ENCODE measurements around the gene C2orf42.
"Not testable (repeated sequence)": the region's sequence is repeated elsewhere in the genome, so short reads cannot be mapped to it uniquely, and the experiment has no call there.

Gene C2orf42

GRCh38 chr2:70192516-70192915 lies 1.7 kb upstream of the C2orf42 start:
- DNase-seq (ENCODE audit: extremely low spot score): no peak
- TF ChIP-seq HDGF (IDR thresholded peaks at IDR 0.05; ENCODE audit: borderline replicate concordance) (no peak), ELF4 (IDR thresholded peaks at IDR 0.05) (no peak), ZNF384 (IDR thresholded peaks at IDR 0.05) (peak; percentile 31; the same call in 1 of the 2 replicates)
- CTCF ChIA-PET: no interaction called here
- POLR2A ChIA-PET: no interaction called here

- ChIA-PET CTCF (no interaction called here), POLR2A (interaction anchor here (0.6 to 2.3 kb wide), 32 partner anchors 10 to 298 kb away, joined by 3 to 20 read pairs (median 4); partner anchors contain the start of genes FAM136A, MXD1, PCYOX1 and SNRNP27)
- TF ChIP-seq PKNOX1 (IDR thresholded peaks at IDR 0.05) (no peak), FOXM1 (IDR thresholded peaks at IDR 0.05; ENCODE audit: borderline replicate concordance) (no peak), NFRKB (IDR thresholded peaks at IDR 0.05) (no peak), LEF1 (IDR thresholded peaks at IDR 0.05; ENCODE audit: borderline replicate concordance) (no peak)
- no peak for DNase-seq (ENCODE audit: extremely low spot score)
These were observed 471 bp upstream of the C2orf42 start for GRCh38 chr2:70191244-70191735.

- TF ChIP-seq PKNOX1 (IDR thresholded peaks at IDR 0.05) (no peak), CTBP1 (IDR thresholded peaks at IDR 0.05; ENCODE audit: borderline replicate concordance) (no peak)
- ChIA-PET CTCF (no interaction called here), POLR2A (no interaction called here)
- DNase-seq (ENCODE audit: extremely low spot score): no peak
These were observed 2.4 kb downstream of the C2orf42 start for GRCh38 chr2:70188460-70188859.

- POLR2A ChIA-PET; DNase-seq (ENCODE audit: extremely low spot score): not testable (repeated sequence)
- CTCF ChIA-PET: interaction anchor here (0.7 kb wide), 1 partner anchor 264 kb away, joined by 3 read pairs; no protein-coding TSS in a partner anchor
These were observed 3.6 kb downstream of the C2orf42 start for GRCh38 chr2:70187170-70187569.

- ChIA-PET CTCF (no interaction called here), POLR2A (interaction anchor here (2.3 kb wide), 1 partner anchor 8 kb away, joined by 11 read pairs; the partner anchor contains the start of gene C2orf42)
- TF ChIP-seq TARDBP (IDR thresholded peaks at IDR 0.05) (no peak), FOXK2 (IDR thresholded peaks at IDR 0.05) (no peak), SUZ12 (IDR thresholded peaks at IDR 0.05) (no peak), HDGF (IDR thresholded peaks at IDR 0.05; ENCODE audit: borderline replicate concordance) (no peak), NFRKB (IDR thresholded peaks at IDR 0.05) (no peak), BHLHE40 (IDR thresholded peaks at IDR 0.05; ENCODE audit: borderline replicate concordance) (no peak), ELF4 (IDR thresholded peaks at IDR 0.05) (no peak), FOXA1 (IDR thresholded peaks at IDR 0.05) (no peak), CTBP1 (IDR thresholded peaks at IDR 0.05; ENCODE audit: borderline replicate concordance) (no peak), L3MBTL2 (conservative IDR thresholded peaks at IDR 0.05) (no peak), ARNT (IDR thresholded peaks at IDR 0.05) (no peak), FOXM1 (IDR thresholded peaks at IDR 0.05; ENCODE audit: borderline replicate concordance) (no peak), ZNF384 (IDR thresholded peaks at IDR 0.05) (no peak), PKNOX1 (IDR thresholded peaks at IDR 0.05) (no peak), SP1 (IDR thresholded peaks at IDR 0.05) (no peak), LEF1 (IDR thresholded peaks at IDR 0.05; ENCODE audit: borderline replicate concordance) (no peak)
These were observed 8.1 kb downstream of the C2orf42 start for GRCh38 chr2:70182689-70183088.

GRCh38 chr2:70181363-70181956 lies 9.4 kb downstream of the C2orf42 start:
- no peak for DNase-seq (ENCODE audit: extremely low spot score)
- CTCF ChIA-PET: no interaction called here
- POLR2A ChIA-PET: interaction anchor here (2.3 kb wide), 1 partner anchor 10 kb away, joined by 11 read pairs; the partner anchor contains the start of gene C2orf42
- TF ChIP-seq FOXK2 (IDR thresholded peaks at IDR 0.05) (no peak), SUZ12 (IDR thresholded peaks at IDR 0.05) (no peak)

More at GRCh38 chr2:70182689-70183088, 8.1 kb downstream of the C2orf42 start:
- no peak for DNase-seq (ENCODE audit: extremely low spot score)

GRCh38 chr2:70173520-70173919 lies 17.3 kb downstream of the C2orf42 start:
- POLR2A ChIA-PET: interaction anchor here (2.8 kb wide), 1 partner anchor 18 kb away, joined by 8 read pairs; the partner anchor contains the start of gene C2orf42
- TF ChIP-seq PKNOX1 (IDR thresholded peaks at IDR 0.05): no peak
- no peak for TF ChIP-seq NFRKB (IDR thresholded peaks at IDR 0.05)
- TF ChIP-seq FOXA1 (IDR thresholded peaks at IDR 0.05): no peak
- TF ChIP-seq BHLHE40 (IDR thresholded peaks at IDR 0.05; ENCODE audit: borderline replicate concordance): no peak
- TF ChIP-seq CTBP1 (IDR thresholded peaks at IDR 0.05; ENCODE audit: borderline replicate concordance): no peak
- no peak for TF ChIP-seq SUZ12 (IDR thresholded peaks at IDR 0.05)
- TF ChIP-seq FOXK2 (IDR thresholded peaks at IDR 0.05): no peak
- no peak for TF ChIP-seq SP1 (IDR thresholded peaks at IDR 0.05)
- no peak for TF ChIP-seq L3MBTL2 (conservative IDR thresholded peaks at IDR 0.05)
- TF ChIP-seq ELF4 (IDR thresholded peaks at IDR 0.05): no peak
- no peak for TF ChIP-seq TARDBP (IDR thresholded peaks at IDR 0.05)
- TF ChIP-seq HDGF (IDR thresholded peaks at IDR 0.05; ENCODE audit: borderline replicate concordance): no peak
- TF ChIP-seq LEF1 (IDR thresholded peaks at IDR 0.05; ENCODE audit: borderline replicate concordance): no peak
- no peak for TF ChIP-seq FOXM1 (IDR thresholded peaks at IDR 0.05; ENCODE audit: borderline replicate concordance)
- no peak for TF ChIP-seq ZNF384 (IDR thresholded peaks at IDR 0.05)
- TF ChIP-seq ARNT (IDR thresholded peaks at IDR 0.05): no peak
- no peak for DNase-seq (ENCODE audit: extremely low spot score)
- CTCF ChIA-PET: no interaction called here

- CTCF ChIA-PET; DNase-seq (ENCODE audit: extremely low spot score); POLR2A ChIA-PET: not testable (repeated sequence)
These were observed 21.1 kb downstream of the C2orf42 start for GRCh38 chr2:70169654-70170245.

Data from HEK293T (cell line).